HG02938 (cell line): ENCODE results near the gene OPA1.
A peak's percentile ranks its signal among the peaks of the same experiment; 100 is the strongest.
"Not testable (repeated sequence)": the region's sequence is repeated elsewhere in the genome, so short reads cannot be mapped to it uniquely, and the experiment has no call there.

Source experiments
- ATAC-seq: cut with Tn5 transposase; IDR thresholded peaks from one replicate; pipeline ENCODE4 v1.9.1; 2021; ENCODE audit warnings: mild to moderate bottlenecking, moderate library complexity; ENCODE audit not compliant: unreplicated experiment

OPA1 gene

DNA sequence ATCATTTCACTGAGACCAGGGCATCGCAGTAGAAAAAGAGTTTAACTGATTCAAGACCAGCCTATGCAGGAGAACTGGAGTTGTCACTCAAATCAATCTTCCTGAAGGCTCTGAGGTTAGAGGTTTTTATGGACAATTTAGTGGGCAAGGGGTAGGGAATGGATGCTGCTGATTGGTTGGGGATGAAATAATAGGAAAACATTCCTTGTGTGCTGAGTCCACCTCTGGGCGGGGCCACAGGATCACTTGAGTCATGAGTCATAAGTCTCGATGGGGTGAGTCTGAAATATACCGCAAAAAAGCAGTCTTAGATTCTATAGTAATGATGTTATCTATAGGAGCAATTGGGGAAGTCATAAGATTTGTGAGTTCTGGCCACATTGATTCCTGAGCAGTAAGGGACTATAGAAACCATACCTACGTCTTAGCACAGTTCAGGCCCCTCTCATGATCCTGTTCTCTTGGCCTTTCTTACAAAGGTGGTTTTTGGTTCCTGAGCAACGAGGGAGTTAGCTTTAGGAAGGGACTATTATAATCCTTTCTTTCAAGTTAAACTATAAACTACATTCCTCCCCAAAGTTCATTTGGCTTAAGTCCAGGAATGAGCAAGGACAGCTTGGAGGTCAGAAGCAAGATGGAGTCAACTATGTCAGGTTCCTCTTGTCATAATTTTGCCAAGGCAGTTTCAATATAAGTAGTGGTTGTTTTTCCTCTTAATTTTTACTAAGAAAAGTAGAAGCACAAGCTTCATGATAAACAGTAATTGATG is 2.7 kb upstream of the OPA1 start:
- ATAC-seq, result no peak

DNA sequence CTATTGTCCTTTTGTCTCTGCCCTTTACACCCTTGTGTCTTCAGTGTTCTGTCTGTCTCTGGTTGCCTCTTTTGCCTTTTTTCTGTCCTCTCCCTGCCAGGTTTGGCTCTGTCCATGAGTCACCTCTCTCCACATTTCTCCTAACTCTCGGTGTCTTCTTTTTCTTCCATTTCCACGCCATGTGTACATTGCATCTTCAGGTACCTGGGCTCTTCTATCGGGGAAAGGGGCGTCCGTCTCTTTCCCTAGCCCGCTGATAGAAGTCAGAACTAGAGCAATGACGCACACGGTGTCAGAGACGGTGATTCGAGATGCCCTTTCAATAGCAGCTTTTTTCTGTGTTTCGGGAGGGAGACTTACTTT is 641 bp downstream of the OPA1 start:
- ATAC-seq, result peak; percentile 36

DNA sequence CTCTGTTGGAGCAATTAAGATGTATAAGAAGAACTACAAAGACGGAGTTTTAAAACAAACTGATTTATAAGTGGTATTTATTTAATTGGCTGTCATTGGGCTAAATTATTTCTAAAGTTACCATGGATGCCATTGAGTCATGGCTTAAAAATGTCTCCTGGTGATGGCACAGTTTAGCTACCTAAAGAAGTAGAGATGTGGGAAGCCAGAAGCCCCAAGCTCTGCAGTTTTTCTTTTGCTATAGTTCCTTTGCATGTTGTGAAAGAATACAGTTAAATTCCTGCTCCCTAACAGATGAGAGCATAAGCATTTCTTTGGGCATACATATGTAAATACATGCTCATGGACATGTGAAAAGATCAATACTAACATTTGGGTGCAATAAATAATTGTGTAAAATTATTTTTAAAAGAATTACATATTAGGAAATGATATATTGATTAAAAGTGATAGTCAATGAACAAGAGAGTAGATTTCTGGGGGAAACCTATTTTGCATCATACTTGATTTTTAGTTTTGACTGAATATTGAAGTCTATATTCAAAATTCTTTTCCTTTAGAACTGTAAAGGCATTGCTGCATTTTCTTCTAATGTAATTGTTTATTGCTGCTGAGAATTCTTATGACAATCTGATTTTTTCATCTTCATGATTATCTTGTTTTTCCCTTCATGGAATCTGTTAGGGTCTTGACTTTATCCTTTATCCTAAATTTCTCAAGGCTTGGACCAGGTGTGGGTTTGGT is 2.1 kb downstream of the OPA1 start:
- no peak for ATAC-seq

DNA sequence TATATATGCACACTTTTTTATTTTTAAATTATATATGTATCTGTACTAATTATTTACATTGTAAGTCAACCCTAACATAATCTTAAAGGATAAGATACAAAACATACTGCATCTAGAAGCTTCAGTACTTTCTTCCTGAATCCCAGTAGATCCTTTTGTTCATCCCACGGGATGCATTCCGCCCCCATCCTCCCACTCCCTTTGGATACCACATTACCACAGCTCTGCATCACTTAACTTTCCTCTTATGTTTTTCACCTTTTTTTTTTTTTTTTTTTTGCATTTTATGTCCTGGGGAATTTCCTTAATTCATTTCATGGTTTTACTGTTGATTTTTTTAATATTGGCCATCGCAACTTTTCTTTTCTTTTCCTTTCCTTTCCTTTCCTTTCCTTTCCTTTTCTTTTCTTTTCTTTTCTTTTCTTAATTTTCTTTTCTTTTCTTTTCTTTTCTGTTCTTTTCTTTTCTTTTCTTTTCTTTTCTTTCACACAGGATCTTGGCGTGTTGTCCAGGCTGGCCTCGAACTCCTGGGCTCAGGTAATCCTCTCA is 3.0 kb downstream of the OPA1 start:
- ATAC-seq, result no peak

DNA sequence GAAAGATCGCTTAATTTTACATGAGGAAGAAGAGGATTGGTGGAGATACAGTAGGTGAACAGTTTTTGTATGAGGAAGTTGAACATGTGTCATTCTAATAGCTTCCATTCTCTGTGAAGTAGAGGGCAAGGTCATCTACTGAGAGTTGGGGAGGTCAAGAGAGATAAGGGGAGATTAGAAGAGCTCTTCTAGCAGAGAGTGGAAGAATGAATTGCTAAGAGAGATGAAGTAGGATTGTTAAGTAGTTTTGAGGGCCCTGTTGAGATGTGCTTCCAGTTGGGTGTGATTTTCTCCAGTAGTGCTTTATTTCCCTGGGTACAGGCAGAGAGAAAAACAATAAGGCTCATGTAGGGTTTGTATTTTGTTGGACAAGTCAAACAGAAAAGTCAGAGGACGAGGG is 5.2 kb downstream of the OPA1 start:
- ATAC-seq, result no peak

DNA sequence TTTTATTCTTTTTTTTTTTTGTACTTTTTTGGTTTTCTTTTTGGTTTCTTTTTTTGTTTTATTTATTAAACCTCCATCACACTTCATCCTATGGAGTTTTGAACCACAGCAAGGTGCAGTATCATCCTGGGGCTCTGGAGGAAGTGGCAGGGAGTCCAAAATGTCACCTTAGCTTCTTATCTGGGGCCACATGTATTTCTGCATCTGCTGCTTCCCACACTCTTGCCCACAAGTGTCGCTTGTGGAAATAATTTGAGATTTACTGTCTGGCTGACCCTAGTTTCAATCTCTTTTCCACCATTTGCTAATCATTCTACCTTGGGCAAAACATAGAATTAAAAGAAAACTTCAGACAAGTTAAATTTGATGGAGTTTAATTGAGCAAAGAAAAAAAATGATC is 6.4 kb downstream of the OPA1 start:
- ATAC-seq, result no peak

DNA sequence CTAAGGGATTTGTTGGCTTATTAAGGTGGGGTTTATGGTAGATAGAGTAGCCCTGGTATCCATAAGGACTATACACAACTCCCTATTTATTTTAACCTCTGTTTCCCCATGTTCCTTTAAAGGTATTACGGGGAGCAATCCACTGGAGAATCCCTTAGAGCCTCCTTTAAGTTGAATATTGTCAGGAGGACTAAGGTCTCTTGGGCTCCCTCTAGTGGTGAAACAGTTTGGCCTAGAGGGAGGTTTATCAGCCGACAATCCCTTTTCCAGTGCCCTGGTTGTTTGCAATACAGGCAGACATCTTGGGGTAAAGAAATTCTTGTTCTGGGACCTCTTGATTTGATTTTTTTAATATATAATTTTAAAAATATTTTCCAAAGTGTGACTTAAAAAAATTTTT is 12.9 kb downstream of the OPA1 start:
- peak; percentile 95 for ATAC-seq

DNA sequence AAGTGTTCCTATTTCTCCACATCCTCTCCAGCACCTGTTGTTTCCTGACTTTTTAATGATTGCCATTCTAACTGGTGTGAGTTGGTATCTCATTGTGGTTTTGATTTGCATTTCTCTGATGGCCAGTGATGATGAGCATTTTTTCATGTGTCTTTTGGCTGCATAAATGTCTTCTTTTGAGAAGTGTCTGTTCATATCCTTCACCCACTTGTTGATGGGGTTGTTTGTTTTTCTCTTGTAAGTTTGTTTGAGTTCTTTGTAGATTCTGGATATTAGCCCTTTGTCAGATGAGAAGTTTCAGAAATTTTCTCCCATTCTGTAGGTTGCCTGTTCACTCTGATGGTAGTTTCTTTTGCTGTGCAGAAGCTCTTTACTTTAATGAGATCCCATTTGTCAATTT is 13.9 kb downstream of the OPA1 start:
- not testable (repeated sequence) for ATAC-seq

DNA sequence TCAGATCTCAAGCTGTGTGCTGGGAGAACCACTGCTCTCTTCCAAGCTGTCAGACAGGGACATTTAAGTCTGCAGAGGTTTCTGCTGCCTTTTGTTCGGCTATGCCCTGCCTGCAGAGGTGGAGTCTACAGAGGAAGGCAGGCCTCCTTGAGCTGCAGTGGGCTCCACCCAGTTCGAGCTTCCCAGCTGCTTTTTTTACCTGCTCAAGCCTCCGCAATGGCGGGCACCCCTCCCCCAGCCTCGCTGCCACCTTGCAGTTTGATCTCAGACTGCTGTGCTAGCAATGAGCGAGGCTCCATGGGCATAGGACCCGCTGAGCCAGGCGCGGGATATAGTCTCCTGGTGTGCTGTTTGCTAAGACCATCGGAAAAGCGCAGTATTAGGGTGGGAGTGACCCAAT is 17.5 kb downstream of the OPA1 start:
- ATAC-seq, result not testable (repeated sequence)

DNA sequence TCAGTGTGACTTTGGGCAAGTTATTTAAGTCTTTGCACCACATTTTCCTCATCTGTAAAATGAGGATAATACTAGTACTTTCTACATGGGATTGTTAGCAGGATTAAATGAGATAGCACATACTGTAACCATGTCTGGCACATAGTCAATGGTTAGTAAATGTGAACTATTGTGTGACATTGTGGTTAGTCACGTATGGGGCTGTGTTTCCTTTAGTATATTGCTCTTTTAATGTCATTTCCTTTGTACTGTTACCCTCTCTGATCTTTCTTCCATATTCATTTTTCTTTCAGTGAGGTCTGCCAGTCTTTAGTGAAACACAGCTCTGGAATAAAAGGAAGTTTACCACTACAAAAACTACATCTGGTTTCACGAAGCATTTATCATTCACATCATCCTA is 21.4 kb downstream of the OPA1 start:
- ATAC-seq, result no peak

DNA sequence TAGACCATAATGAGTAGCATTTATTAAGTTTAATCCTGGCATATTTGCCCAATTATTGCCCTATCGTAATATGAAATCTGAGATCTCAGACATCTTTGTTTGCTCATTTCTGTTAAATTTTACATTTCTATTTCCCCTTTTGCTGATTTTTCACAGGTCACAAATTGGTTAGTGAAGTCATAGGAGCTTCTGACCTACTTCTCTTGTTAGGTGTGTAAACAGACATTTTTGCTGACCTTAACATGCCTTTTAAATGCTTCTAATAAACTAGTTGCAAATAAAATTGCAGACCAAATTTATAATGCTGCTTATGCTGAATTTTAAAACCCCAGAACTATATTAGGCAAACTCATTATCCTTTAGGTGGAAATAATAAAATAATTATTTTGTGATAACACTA is 24.6 kb downstream of the OPA1 start:
- ATAC-seq, result no peak

DNA sequence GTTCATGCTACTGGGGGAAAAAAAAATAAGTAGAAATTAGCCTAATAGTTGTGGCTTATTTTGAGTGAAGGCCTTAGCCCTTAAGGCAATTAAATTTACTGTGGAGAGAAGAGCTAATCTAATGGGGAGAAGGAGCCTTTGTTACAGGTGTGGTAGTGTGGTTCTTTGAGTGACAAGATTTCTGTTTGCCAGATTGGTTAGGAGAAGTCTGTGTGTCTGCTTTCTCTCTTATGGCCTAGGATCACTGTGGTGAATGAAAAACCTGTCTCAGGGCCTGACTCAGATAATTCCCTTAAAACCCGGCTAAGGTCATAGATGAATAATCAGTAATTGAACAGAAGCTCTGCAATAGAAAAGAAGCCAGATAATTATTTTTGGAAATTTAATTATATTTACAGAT is 27.0 kb downstream of the OPA1 start:
- ATAC-seq, result no peak

DNA sequence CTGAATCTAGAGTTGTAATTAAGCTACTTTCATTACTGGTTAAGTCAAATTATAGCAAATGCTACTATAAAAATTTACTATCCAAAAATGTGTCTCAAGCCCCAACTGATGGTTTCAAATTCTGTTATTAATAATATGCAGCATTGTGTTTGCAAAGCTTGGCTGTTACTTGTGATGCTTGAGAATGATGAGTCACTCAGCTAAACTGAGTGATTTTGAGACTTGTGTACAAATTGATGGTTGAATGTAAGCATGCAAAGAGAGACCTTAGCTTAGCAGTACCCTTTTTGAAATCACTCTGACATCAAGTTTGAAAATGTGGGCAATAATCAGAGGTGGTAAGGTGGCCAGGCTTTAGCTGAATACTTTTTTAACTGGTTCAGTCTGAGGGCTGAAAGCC is 27.6 kb downstream of the OPA1 start:
- ATAC-seq, result peak; percentile 86

DNA sequence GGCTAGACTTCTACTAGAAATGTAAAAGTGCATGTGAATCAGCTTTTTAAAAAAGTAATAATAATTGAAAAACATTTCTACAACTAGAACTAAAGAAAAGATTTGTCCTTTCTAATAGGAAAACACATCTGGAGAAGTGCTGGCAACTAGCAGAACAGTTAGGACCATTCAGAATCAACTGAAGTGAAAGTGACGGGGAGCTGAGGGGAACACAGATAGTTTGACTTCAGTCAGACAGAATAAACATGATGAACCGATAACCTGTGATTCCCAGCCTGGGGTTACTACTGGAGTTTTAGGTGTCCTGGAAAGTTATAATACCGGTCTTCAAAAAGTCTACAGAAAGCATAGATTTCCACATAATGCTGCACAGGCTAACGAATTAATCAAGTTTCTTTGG is 28.1 kb downstream of the OPA1 start:
- no peak for ATAC-seq

DNA sequence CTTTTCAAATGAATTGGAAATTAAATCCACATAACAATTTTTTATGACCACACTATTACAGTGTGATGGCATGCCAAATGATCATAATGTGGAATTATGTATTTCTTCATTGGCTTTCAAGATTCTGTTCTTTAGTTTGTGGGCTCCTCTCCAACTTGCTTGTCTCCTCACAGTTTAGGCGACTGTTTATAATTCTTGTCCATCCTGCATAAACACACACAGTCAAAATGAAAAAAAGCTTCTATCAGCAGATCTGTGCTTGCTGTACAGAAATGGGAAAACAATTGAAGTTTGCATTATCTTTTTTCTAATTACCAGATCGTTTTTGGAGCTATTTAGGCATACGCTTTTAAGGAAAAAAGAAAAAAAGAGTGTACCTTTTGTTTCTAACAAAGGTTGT is 37.0 kb downstream of the OPA1 start:
- no peak for ATAC-seq

DNA sequence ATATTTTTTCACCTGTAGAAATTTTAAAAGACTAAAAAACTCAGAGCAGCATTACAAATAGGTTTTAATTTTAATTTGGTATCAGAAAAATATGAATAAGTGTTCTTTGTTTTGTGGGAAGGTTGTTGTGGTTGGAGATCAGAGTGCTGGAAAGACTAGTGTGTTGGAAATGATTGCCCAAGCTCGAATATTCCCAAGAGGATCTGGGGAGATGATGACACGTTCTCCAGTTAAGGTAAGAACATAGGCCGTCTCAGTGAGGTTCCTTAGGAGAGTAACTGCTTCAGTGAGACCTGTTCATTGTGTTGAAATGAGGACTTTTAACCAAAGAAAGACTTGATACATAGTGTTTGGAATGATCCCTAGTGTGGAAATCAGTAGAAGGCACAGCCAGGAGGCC is 44.8 kb downstream of the OPA1 start:
- no peak for ATAC-seq

DNA sequence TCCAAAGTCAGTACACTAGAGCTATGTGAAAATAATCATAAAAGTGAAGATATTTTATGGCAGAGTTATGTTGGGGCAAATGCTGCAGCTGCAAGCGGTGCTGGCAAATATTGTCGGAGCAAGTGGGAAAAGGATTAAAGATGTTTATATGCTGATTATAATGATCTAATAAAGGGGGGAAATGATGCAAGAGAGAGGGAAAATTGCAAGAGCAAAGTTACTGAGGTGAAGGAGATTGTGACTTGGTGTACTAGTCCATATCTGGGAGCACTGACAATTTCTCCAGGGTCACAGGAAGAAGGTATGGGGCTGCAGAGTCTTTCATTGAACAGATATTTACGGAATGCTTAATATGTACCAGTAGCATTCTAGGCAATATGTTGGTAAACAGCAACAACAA is 45.8 kb downstream of the OPA1 start:
- ATAC-seq, result no peak

DNA sequence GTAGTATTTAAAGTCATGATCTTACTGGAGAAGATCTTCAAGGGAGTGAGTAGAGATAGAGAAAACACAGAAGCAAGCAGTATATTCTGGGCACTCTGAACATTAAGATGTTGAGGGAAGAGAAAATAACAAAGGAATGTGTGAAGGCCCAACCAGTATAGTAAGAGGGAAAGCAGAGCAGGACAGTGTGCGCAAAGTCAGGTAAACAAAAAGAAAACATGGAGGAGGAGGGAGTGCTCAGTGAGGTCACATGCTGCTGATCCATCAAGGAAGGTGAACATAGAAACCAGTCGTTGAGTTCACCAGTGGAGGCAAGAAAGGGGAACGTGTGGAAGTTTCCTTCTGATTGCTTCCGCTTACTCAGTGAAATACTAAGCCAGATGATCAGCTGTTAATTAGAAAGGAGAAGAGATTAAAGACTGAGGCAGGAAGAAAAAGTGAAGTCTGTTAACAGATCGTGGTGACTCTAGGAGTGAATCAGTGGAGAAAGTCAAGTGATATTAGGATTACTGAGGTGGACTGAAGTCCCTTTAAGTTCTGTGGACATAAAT is 47.2 kb downstream of the OPA1 start:
- no peak for ATAC-seq

DNA sequence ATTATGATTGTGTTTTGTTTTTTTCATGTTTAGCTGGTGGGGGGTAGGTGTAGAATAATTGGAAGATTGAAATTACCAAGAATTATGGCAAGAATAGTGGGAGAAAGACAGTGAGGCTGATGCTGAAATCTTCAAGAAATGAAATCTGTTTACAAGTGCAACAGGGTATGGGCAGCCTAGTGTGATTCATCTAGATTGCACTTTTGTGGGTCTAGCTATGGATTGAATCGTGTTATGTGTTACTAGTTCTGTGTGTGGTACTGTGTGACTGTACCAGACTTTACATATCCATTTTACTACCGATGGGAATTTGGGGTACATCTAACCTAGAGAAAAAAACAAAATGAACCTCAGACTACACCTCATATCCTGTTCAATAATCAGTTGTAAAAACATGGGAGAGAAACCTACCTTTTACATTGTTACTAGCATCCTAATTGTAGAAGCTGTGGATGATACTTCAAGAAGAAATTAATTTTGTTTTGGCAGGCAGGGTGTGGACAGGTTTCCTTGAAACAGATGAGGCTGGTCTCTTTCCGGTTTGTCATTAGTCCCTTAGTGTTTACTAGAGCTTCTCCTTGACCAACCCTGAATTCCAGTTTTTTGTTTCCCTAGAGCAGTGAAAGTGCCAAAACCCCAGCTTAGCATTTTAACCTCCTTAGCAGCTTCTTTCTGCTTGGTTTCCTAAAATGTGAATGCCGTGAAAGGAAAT is 47.9 kb downstream of the OPA1 start:
- no peak for ATAC-seq

DNA sequence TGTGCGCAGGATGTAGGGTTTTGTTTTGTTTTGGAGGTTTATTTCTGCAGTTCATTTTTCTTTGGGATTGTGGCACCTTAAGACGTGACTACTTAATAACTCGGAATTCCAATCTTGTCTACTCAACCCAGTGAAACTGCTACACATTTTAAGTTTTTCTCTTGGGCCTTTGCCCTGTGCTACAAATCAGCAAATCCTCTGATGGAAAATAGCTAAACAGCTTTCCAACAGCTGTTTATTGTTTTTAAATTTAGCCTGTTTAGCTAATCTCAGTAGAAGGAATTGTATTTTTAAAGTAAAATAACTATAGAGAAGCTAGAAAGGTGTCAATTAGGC is 48.4 kb downstream of the OPA1 start:
- ATAC-seq, result no peak

DNA sequence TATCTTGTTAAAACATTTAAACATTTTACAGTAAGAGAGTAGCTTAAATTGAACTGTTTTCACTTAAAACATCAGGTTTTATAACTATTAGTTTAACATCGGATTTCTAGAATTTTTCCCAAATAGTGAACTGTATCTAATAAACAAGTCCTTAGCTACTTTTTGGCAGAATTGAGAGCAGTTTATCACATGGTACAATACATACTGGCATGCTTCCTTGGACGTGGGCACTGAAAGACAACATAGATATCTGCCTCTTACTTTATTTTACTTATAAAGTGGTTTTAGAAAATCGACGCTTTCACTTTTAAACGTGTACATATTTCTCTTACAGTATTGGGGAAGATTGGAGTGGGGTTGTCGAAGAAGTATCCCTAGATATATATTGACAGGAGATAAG is 52.8 kb downstream of the OPA1 start:
- ATAC-seq, result no peak
